ENCODE measurements around the gene SH3GLB2.

SH3GLB2 gene

DNA sequence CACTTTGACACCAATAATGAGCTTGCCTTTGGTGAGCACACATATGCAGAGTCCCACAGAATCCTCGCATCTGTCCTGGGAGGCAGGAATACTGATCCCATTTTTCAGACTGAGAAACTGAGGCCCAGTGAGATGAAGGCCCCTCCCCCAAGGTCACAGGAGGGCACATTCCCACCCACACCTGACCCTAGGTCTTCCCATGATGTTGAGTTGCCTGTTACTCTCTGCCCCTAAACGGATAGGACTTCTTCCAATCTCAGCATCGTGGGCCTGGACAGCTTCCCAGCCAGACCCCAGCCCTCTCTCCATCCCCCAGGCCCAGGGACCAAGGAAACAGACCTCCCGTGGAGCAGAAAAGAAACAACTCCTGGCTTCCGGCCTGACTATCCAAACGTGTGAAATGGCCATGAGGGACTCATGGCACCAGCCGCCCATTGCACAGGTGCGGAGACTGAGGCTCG is 877 bp downstream of the SH3GLB2 start:
- DNase-seq (ENCODE audit: low read depth): no peak
- TF ChIP-seq, protein P1, sequence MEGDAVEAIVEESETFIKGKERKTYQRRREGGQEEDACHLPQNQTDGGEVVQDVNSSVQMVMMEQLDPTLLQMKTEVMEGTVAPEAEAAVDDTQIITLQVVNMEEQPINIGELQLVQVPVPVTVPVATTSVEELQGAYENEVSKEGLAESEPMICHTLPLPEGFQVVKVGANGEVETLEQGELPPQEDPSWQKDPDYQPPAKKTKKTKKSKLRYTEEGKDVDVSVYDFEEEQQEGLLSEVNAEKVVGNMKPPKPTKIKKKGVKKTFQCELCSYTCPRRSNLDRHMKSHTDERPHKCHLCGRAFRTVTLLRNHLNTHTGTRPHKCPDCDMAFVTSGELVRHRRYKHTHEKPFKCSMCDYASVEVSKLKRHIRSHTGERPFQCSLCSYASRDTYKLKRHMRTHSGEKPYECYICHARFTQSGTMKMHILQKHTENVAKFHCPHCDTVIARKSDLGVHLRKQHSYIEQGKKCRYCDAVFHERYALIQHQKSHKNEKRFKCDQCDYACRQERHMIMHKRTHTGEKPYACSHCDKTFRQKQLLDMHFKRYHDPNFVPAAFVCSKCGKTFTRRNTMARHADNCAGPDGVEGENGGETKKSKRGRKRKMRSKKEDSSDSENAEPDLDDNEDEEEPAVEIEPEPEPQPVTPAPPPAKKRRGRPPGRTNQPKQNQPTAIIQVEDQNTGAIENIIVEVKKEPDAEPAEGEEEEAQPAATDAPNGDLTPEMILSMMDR (conservative IDR thresholded peaks at IDR 0.05; ENCODE audit: low read depth, low read length): no peak
- H3K4me3 ChIP-seq (ENCODE audit: low read length): peak overlapping the region; percentile 69

DNA sequence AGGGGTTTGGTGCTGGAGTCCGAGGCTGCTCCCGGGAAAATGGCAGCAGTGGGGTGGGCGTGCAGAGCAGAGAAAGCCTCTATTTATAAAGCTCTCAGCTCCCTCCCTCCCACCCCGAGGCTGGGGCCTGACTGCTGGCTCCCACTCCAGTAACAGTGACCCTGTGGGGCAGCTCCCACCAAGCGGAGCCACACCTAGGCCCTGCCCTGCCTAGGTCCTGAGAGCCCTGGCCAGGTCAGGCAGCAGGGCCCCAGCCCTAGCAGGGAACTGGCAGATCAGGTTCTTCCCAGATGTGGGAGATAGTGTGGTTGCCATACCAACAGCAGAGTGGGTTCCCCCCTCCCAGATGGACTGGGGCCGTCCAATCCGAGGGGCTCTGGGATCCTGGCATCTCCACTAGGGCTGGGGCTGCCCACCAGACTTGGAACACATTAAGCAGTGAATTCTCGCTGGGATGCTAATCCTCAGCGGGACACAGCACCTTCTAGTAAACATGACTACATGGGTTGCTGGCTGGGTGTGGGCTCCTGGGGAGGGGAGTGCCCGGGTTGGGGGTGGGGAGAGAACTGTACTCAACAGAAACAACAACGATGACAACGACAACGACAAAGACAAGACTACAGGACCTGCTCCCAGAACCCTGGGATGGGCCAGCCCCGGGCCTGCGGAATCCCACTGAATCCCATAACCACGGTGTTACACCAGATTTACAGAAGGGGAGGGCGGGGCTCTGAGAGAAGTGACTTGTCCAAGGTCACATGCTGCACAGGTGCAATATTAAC is 1.5 kb downstream of the SH3GLB2 start:
- H3K4me3 ChIP-seq (ENCODE audit: low read length): peak overlapping the region; percentile 69
- TF ChIP-seq, protein P1 (conservative IDR thresholded peaks at IDR 0.05; ENCODE audit: low read depth, low read length): no peak
- peak; percentile 41 for DNase-seq (ENCODE audit: low read depth)

DNA sequence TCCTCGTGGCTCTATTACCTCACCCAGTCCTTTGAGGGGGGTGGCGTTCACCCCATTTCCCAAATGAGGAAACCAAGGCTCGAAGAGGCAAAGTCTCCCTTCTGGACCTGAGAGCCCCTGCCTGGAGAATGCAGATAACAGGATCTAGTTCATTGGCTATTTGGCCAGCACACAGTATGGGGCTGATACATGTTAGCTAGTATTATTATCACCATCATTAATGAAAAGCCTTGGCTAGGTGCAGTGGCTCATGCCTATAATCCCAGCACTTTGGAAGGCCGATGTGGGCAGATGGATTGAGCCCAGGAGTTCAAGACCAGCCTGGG is 4.3 kb downstream of the SH3GLB2 start:
- no peak for DNase-seq (ENCODE audit: low read depth)
- TF ChIP-seq, protein P1 (conservative IDR thresholded peaks at IDR 0.05; ENCODE audit: low read depth, low read length): no peak
- H3K4me3 ChIP-seq (ENCODE audit: low read length): no peak overlapping the region

DNA sequence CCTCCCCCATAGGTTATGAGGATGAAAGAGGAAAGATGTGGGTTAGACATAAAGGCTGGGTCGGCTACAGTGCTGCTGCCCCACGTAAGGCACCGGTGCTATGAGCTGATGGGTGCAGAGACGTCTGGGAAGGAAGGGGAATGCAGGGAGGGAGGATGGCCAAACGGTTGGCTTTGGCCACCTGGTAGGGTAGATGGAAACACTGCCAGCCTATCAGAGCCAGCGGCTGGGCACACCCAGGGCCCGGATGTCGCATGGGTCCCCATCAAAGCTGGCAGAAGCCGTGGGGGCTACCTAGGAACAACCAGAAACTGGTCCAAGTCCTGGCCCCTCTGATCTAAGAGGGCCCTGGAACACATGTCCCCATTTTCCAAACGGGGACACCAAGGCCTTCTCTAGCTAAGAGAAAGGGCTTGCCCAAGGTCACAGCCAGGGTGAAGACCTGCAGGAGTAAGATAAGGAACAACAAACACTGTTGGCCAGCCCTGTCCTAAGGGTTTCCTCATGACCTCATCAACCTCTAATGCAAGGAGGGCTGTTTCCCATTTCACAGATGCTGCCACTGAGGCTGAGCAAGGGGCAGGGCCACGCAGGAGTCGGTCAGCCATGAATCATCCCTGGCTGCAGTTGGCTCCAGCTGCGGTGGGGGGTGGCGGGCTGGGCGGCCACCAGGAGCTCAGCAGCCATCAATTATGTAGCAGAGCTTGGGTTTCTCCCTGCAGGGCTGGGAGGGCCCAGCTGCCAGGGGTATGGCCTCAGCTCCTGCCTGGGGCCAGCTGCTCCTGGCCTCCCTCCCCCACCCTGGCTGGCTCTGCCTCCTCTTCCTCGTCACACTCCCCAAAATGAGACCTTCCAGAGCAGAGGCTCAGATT is 4.9 kb downstream of the SH3GLB2 start:
- no peak for DNase-seq (ENCODE audit: low read depth)
- no peak overlapping the region for H3K4me3 ChIP-seq (ENCODE audit: low read length)
- TF ChIP-seq, protein P1 (conservative IDR thresholded peaks at IDR 0.05; ENCODE audit: low read depth, low read length): no peak

DNA sequence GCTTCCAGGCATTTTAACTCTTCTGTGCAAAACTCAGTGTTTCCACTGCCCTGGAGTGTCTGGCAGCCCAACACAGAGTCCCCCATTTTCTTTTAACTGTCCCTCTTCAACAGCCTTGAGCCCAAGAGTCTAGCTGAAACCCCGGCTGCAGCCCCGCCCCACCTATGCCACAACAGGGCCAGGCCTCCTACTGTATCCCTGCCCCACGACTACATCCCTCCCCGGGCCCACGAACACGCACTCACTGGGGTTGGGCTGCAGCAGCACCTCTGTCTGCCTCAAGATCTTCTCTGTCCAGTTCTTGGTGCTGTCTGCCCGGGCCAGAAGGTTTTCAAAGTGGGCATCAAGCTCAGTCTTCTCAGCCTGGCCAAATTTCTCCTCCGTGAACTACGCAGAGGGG is 6.1 kb downstream of the SH3GLB2 start:
- no peak overlapping the region for H3K4me3 ChIP-seq (ENCODE audit: low read length)
- TF ChIP-seq, protein P1 (conservative IDR thresholded peaks at IDR 0.05; ENCODE audit: low read depth, low read length): no peak
- no peak for DNase-seq (ENCODE audit: low read depth)

DNA sequence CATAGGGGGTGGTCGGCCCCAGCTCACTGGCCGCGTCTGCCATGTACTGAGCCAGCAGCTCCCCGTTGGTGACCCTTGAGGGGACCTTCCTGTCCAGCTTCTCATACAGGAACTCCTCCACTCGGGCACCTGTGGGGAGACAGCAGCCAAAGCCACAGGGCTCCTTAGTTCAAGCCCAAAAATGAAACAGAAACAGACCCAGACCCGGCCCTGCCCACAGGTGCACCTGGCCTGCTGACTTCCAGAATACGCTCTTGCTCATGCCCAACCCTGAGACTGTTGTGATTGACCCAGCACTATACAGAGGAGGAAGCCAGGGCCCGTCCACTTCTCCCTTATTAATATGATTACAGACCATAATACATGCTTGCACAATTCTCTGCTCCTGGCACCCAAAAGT is 7.0 kb downstream of the SH3GLB2 start:
- no peak overlapping the region for H3K4me3 ChIP-seq (ENCODE audit: low read length)
- TF ChIP-seq, protein P1 (conservative IDR thresholded peaks at IDR 0.05; ENCODE audit: low read depth, low read length): no peak
- no peak for DNase-seq (ENCODE audit: low read depth)

All from retinal pigment epithelial cell (primary cell).